Gastrocnemius medialis (tissue), 4 donors: ENCODE measurements around the gene FGF4. TPM values are rescaled to one million over a fixed set of nuclear protein-coding genes. Genes with fewer than 3 reads are reported as not detected.

ENCODE experiments used
- ATAC-seq, 2 donors: fragments of 150-250 bp; one replicate each; pipeline ENCODE4 v1.9.1; 2016
- DNase-seq, 2 donors: peaks; one replicate each; pipeline ENCODE4 v3.0.0-alpha.2; 2019
- H3K27ac ChIP-seq, 4 donors: fragments of 200-600 bp; sonication (generic); 1 replicate in 1 of 4; 2 replicates in 3 of 4; pipeline ENCODE4 v1.5.1; 2016 to 2018; ENCODE audit warnings: mild to moderate bottlenecking in 2 of 4, moderate library complexity in 1 of 4
- H3K27me3 ChIP-seq, 3 donors: fragments of 200-600 bp; sonication (generic) in 2 of 3; 1 replicate in 1 of 3; 2 replicates in 2 of 3; pipeline versions ENCODE4 v1.5.1 to v1.6.0; 2016 to 2019; ENCODE audit warnings: mild to moderate bottlenecking in 1 of 3, moderate library complexity in 1 of 3
- H3K36me3 ChIP-seq, 2 donors: fragments of 200-600 bp; sonication (generic) in 1 of 2; one replicate each; pipeline ENCODE4 v1.5.1; 2017 to 2018
- H3K4me1 ChIP-seq, 2 donors: fragments of 200-600 bp; sonication (generic) in 1 of 2; one replicate each; pipeline ENCODE4 v1.5.1; 2016 to 2017; ENCODE audit warnings: mild to moderate bottlenecking in 2 of 2
- H3K4me3 ChIP-seq, 4 donors: fragments of 200-600 bp; sonication (generic) in 3 of 4; 1 replicate in 1 of 4; 2 replicates in 3 of 4; pipeline ENCODE4 v1.5.1; 2016 to 2019; ENCODE audit warnings: mild to moderate bottlenecking in 2 of 4
- H3K9me3 ChIP-seq, 3 donors: fragments of 200-600 bp; sonication (generic) in 2 of 3; 1 replicate in 1 of 3; 2 replicates in 2 of 3; pipeline ENCODE4 v1.5.1; 2016 to 2019
- CTCF ChIP-seq, 5 experiments: fragments of 450-650 bp in 3 of 5; fragments of 200-600 bp in 2 of 5; sonication (generic) in 2 of 5; IDR thresholded peaks in 4 of 5; conservative IDR thresholded peaks in 1 of 5; 1 replicate in 4 of 5; 2 replicates in 1 of 5; pipeline ENCODE4 v1.5.1; 2016 to 2019; ENCODE audit warnings: antibody characterized with exemption in 5 of 5, mild to moderate bottlenecking in 3 of 5, moderate library complexity in 3 of 5
- POLR2A ChIP-seq, 2 donors: fragments of 450-650 bp; IDR thresholded peaks; one replicate each; pipeline ENCODE4 v1.6.1; 2017; ENCODE audit warnings: antibody characterized with exemption in 2 of 2, mild to moderate bottlenecking in 2 of 2, moderate library complexity in 2 of 2
- in situ Hi-C, 4 donors: fragments of 200-750 bp; cut with MboI; loops; one replicate each; pipeline versions ENCODE4 v1.15.0 to v1.8.0; 2017; ENCODE audit warnings: low sequenced_read_pairs in 4 of 4
- intact Hi-C: fragments of 100-400 bp; cut with DNase I; formaldehyde crosslinking; loops from one replicate; pipeline ENCODE4 v1.15.1; 2023; ENCODE audit warnings: low total_unique reads
- total RNA-seq, 4 donors: library from RNA; depleted of rRNA; stranded (reverse); fragments of >200 nt; gene quantifications; one replicate each; pipeline versions ENCODE4 v1.1.0 to v1.2.3, GENCODE V29; 2016

The FGF4 gene
- total RNA-seq, 4 donors from 2014 or later, result not detected

GRCh38 chr11:69797156-69797555 is 22.0 kb upstream of the FGF4 start:
- no peak for ATAC-seq

DNA sequence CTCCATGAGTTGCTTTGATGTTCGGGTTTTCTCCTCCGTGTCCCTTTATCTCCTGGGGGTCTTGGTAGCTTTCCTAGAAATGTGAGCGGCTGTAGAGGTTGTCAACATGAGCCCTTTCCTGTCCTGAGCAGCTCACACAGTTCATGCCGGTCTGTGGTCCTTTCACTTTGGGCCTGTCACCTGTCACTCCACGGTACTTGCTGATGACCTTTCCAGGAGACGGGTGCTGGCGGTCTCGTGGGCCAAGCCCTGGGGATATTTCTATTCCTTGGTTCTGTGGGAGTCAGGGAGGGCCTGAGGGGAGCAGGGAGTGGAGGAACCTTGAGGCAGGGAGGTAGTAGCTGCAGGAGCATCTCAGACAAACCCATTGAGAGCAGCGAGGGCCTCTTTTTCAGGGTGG is 20.9 kb upstream of the FGF4 start:
- intact Hi-C loops, result no loop called here
- no peak for ATAC-seq
- in situ Hi-C loops, result no loop called here

More at GRCh38 chr11:69797156-69797555, 22.0 kb upstream of the FGF4 start:
- Histone ChIP-seq H3K4me1 (no peaks in the 10 kb centered on the region), H3K9me3 (no peaks in the 10 kb centered on the region), H3K36me3 (no peaks in the 10 kb centered on the region), H3K27ac (no peak overlapping the region), H3K4me3 (no peak overlapping the region), H3K27me3 (peaks cover 0 to 4% (median 0%) of the 10 kb centered on the region in 3 donors)
- TF ChIP-seq CTCF (IDR thresholded peaks at IDR 0.05 in 4 of 5, conservative IDR thresholded peaks at IDR 0.05 in 1 of 5), result no peak
- TF ChIP-seq POLR2A (IDR thresholded peaks at IDR 0.05), result no peak
- in situ Hi-C loops, result no loop called here
- intact Hi-C loops, result no loop called here
- DNase-seq, result no peak

GRCh38 chr11:69791276-69792180 is 16.4 kb upstream of the FGF4 start:
- no peaks in the 10 kb centered on the region for H3K36me3 ChIP-seq
- H3K27ac ChIP-seq, result no peak overlapping the region
- ATAC-seq (no peak), DNase-seq (no peak)
- TF ChIP-seq POLR2A (IDR thresholded peaks at IDR 0.05) (no peak), CTCF (IDR thresholded peaks at IDR 0.05 in 4 of 5, conservative IDR thresholded peaks at IDR 0.05 in 1 of 5) (no peak)
- in situ Hi-C loops (no loop called here), intact Hi-C loops (no loop called here)
- no peaks in the 10 kb centered on the region for H3K4me1 ChIP-seq
- no peak overlapping the region for H3K4me3 ChIP-seq
- no peaks in the 10 kb centered on the region for H3K9me3 ChIP-seq
- no peaks in the 10 kb centered on the region for H3K27me3 ChIP-seq

More for the DNA sequence above, 20.9 kb upstream of the FGF4 start:
- Histone ChIP-seq H3K9me3 (no peaks in the 10 kb centered on the region), H3K36me3 (no peaks in the 10 kb centered on the region), H3K27me3 (peaks cover 0 to 4% (median 0%) of the 10 kb centered on the region in 3 donors), H3K27ac (no peak overlapping the region), H3K4me1 (no peaks in the 10 kb centered on the region), H3K4me3 (no peak overlapping the region)
- no peak for TF ChIP-seq POLR2A (IDR thresholded peaks at IDR 0.05)
- TF ChIP-seq CTCF (IDR thresholded peaks at IDR 0.05 in 4 of 5, conservative IDR thresholded peaks at IDR 0.05 in 1 of 5), result no peak
- no peak for DNase-seq

- in situ Hi-C loops, result no loop called here
- no peak for ATAC-seq
- TF ChIP-seq POLR2A (IDR thresholded peaks at IDR 0.05), result no peak
- no peak for TF ChIP-seq CTCF (IDR thresholded peaks at IDR 0.05 in 4 of 5, conservative IDR thresholded peaks at IDR 0.05 in 1 of 5)
- intact Hi-C loops, result no loop called here
- no peaks in the 10 kb centered on the region for H3K4me1 ChIP-seq
- no peaks in the 10 kb centered on the region for H3K9me3 ChIP-seq
- no peaks in the 10 kb centered on the region for H3K36me3 ChIP-seq
- no peak overlapping the region for H3K4me3 ChIP-seq
- no peaks in the 10 kb centered on the region for H3K27me3 ChIP-seq
- no peak overlapping the region for H3K27ac ChIP-seq
- DNase-seq, result no peak
These were observed 13.8 kb upstream of the FGF4 start for GRCh38 chr11:69788956-69789355.
